ENCODE measurements around the gene RNF224.
A peak's percentile ranks its signal among the peaks of the same experiment; 100 is the strongest.

The RNF224 gene

DNA sequence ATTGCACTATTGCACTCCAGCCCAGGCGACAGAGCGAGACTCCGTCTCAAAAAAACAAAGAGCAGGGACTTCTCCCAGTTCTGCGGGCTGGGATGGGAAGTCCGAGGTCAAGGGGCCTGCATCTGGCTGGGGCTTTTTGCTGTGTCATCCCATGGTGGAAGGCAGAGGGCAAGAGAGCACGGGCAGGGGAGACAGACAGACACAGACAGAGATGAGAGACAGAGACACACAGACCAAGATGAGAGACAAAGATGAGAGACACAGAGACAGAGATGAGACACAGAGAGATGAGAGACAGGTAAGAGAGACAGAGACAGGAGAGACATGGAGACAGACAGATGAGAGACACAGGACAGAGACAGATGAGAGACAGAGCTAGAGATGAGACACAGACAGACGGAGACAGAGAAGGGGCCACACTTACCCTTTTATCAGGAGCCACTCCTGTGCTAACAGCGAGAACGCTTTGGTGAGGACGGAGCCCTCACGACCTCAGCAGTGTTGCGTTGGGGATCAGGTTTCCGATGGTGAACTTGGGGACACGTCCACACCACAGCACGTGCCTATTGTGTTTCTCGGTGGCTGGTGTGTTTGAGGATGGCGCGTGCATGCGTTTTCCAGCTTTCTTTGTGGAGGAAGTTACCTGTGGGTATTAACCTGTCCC lies 41.4 kb downstream of the RNF224 start:
- Histone ChIP-seq H3K27me3 (ENCODE audit: control insufficient read depth, insufficient read depth, low read length) (no peaks in the 10 kb centered on the region), H3K4me3 (ENCODE audit: low read length) (no peak overlapping the region), H3K36me3 (ENCODE audit: insufficient read depth, low read length) (peaks cover 68% of the 10 kb centered on the region), H3K9ac (ENCODE audit: low read depth, low read length) (no peak overlapping the region), H3K9me3 (replicated peaks; ENCODE audit: low read length) (no peaks in the 10 kb centered on the region), H3K4me1 (ENCODE audit: control insufficient read depth, insufficient read depth, low read length) (peaks cover 3% of the 10 kb centered on the region), H3K4me2 (ENCODE audit: low read length) (no peak overlapping the region)

DNA sequence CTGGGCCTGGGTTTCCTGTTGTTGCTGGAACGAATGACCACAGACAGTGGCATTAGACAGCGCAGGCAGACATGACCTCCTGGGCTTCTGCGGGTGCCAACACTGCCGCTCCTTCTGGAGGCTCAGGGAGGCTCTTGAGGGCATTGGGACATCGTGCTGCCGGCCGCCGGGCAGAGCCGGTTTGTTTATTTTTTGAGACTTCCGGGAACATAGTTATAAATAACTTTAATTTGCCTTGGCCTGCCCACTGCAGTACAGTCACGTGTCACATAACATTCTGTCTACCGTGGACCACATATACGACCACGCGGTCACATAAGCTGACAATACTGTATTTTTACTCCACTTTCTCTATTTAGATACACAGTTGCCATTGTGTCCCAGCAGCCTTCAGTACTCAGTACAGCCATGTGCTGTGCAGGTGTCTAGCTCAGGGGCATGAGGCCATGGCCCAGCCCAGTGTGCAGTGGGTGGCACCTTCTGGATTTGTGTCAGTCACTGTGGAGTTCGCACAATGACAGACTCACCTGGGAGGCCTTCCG lies 42.0 kb downstream of the RNF224 start:
- Histone ChIP-seq H3K9ac (ENCODE audit: low read depth, low read length) (no peak overlapping the region), H3K9me3 (replicated peaks; ENCODE audit: low read length) (no peaks in the 10 kb centered on the region), H3K4me3 (ENCODE audit: low read length) (no peak overlapping the region), H3K4me1 (ENCODE audit: control insufficient read depth, insufficient read depth, low read length) (peaks cover 3% of the 10 kb centered on the region), H3K27me3 (ENCODE audit: control insufficient read depth, insufficient read depth, low read length) (no peaks in the 10 kb centered on the region), H3K4me2 (ENCODE audit: low read length) (no peak overlapping the region), H3K36me3 (ENCODE audit: insufficient read depth, low read length) (peaks cover 62% of the 10 kb centered on the region)

DNA sequence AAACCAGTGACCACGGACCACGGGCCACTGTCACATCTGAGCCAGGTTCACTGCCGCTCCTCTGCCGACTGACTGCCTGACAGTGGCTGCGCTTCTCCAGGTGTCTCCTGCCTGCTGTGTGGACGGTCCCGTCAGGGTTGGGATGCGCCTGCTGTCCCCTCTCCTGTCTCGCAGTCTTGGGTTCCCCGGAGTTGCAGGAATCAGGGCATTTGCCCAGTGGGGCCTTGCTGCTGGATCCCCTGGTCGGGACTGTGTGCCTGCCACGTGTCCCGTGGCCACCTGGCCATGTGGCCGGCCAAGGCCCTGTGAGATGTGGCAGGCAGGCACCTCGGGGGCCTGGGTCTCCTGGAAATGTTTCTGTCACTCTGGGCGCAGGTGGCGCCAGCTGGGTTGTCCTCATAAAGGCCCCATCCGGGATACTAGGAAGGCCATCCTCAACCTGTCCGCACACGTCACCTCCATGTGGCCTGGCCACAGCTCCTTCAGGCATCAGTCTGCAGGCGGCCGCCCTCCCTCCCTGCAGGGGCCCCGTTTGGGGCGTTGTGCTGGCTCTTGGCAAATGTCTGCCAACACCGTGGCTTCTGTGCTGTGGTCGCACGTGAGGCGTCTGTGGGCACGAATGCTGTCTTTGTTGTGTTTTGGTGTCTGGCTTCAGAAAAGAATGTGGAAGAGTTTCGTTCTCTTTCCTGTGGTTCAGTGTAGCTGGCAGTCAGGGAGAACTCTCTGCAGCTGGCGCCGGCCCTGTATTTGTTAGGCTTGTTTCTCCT lies 43.8 kb downstream of the RNF224 start:
- Histone ChIP-seq H3K4me1 (ENCODE audit: control insufficient read depth, insufficient read depth, low read length) (peaks cover 9% of the 10 kb centered on the region), H3K36me3 (ENCODE audit: insufficient read depth, low read length) (peaks cover 50% of the 10 kb centered on the region), H3K4me2 (ENCODE audit: low read length) (no peak overlapping the region), H3K27me3 (ENCODE audit: control insufficient read depth, insufficient read depth, low read length) (no peaks in the 10 kb centered on the region), H3K9me3 (replicated peaks; ENCODE audit: low read length) (no peaks in the 10 kb centered on the region), H3K9ac (ENCODE audit: low read depth, low read length) (no peak overlapping the region), H3K4me3 (ENCODE audit: low read length) (no peak overlapping the region)

DNA sequence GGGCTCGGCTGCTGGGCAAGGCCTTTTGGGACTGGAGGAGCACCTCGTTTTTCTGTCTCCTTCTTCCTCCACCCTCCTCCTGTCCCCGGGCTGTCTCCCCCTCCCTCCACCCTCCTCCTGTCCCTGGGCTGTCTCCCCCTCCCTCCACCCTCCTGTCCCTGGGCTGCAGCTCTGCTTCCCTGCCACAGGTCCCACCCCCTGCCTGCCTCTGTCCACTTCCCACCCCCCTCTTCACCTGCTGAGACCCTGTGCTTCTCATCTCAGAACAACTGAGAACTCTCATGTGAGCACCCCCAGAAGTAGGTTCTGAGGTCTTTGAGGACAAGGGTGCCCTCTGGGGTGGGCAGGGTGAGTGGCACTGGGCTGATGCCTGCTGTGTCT lies 44.4 kb downstream of the RNF224 start:
- no peak overlapping the region for H3K4me2 ChIP-seq (ENCODE audit: low read length)
- H3K36me3 ChIP-seq (ENCODE audit: insufficient read depth, low read length), result peaks cover 46% of the 10 kb centered on the region
- no peak overlapping the region for H3K4me3 ChIP-seq (ENCODE audit: low read length)
- no peaks in the 10 kb centered on the region for H3K9me3 ChIP-seq (replicated peaks; ENCODE audit: low read length)
- H3K4me1 ChIP-seq (ENCODE audit: control insufficient read depth, insufficient read depth, low read length), result peaks cover 14% of the 10 kb centered on the region
- no peaks in the 10 kb centered on the region for H3K27me3 ChIP-seq (ENCODE audit: control insufficient read depth, insufficient read depth, low read length)
- no peak overlapping the region for H3K9ac ChIP-seq (ENCODE audit: low read depth, low read length)

DNA sequence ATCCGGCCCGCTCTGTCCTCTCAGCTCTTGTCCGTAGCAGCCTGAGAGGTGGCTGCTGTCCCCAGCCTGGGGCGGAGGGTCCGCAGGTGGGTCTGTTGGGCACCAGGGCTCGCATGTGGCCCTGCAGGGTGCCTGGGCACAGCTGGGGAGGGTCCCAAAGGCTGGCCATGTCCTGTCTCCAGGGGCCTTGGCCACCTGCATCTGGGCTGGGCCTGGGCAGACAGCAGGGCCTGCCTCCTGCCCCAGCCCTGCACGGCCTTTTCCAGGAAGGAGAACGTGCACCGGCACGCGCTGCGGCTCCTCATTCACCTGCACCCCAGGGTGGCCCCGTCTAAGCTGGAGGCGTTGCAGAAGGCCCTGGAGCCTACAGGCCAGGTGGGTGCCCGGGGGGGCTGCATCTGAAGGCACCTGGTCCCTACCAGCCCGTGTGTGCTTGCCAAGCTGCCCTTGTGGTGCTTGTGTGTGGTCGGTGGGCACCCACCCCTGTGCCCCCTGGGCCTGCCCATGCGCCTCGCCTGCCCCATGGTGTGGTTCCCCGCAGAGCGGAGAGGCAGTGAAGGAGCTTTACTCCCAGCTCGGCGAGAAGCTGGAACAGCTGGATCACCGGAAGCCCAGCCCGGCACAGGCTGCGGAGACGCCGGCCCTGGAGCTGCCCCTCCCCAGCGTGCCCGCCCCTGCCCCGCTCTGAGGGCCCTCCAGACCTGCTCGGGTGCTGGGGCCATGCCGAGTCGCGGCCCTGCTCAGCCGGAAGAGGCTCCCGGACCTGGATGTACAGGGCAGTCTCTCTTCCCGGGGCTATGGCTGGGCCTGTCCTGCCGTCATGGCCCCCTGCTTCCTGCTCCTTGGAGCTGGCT lies 45.2 kb downstream of the RNF224 start:
- Histone ChIP-seq H3K27me3 (ENCODE audit: control insufficient read depth, insufficient read depth, low read length) (no peaks in the 10 kb centered on the region), H3K36me3 (ENCODE audit: insufficient read depth, low read length) (peaks cover 42% of the 10 kb centered on the region), H3K4me3 (ENCODE audit: low read length) (no peak overlapping the region), H3K4me2 (ENCODE audit: low read length) (no peak overlapping the region), H3K9me3 (replicated peaks; ENCODE audit: low read length) (no peaks in the 10 kb centered on the region), H3K4me1 (ENCODE audit: control insufficient read depth, insufficient read depth, low read length) (peaks cover 22% of the 10 kb centered on the region), H3K9ac (ENCODE audit: low read depth, low read length) (no peak overlapping the region)

DNA sequence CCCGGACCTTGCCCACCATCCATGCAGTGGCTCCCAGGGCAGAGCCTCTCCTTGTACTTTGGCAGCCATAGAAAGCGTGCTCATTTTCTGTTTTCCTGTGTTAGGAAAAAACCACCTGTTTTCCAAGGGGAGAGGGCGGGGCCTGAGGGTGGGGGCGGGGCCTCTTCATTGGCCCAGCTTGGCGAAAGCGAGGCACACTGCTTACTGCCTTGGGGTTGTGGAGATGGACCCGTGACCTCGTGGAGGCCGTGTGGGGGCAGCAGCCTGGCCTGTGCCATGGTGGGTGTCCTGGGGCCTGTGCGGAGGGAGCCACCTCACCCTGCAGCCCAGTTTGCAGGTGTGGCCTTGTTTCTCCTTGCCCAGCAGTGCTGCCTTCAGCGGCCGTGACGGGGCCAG lies 45.8 kb downstream of the RNF224 start:
- peaks cover 28% of the 10 kb centered on the region for H3K4me1 ChIP-seq (ENCODE audit: control insufficient read depth, insufficient read depth, low read length)
- no peak overlapping the region for H3K4me2 ChIP-seq (ENCODE audit: low read length)
- no peaks in the 10 kb centered on the region for H3K27me3 ChIP-seq (ENCODE audit: control insufficient read depth, insufficient read depth, low read length)
- no peak overlapping the region for H3K9ac ChIP-seq (ENCODE audit: low read depth, low read length)
- no peaks in the 10 kb centered on the region for H3K9me3 ChIP-seq (replicated peaks; ENCODE audit: low read length)
- H3K4me3 ChIP-seq (ENCODE audit: low read length), result no peak overlapping the region
- peaks cover 36% of the 10 kb centered on the region for H3K36me3 ChIP-seq (ENCODE audit: insufficient read depth, low read length)

DNA sequence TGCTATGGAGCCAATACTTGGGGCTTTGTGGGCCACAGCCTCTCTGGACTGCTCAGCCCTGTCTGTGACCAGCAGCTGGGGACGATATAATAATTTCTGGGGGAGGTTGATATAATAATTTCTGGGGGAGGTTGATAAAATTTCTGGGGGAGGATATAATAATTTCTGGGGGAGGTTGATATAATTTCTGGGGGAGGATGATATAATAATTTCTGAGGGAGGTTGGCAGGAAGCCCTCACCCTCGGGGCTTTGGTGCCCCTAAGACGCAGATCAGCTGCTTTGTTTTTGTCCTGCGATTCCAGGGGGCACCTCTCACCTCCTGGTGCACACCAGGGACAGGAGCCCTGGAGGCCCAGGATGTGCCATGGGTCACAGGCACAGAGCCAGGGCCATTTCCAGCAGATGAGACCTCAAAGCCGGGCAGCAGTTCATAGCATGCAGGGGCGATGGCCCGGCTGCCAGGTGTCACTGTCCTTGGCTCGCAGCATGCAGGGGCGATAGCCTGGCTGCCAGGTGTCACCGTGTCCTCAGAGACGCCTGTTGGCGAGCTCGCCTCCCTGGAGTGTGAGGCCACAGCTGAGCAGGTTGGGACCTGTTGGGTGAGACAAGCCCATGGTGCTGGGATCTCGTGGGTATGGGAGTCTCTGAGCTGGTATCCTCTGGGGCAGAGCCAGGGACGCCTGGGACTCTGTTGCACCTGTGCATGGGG lies 46.5 kb downstream of the RNF224 start:
- H3K9me3 ChIP-seq (replicated peaks; ENCODE audit: low read length), result no peaks in the 10 kb centered on the region
- H3K9ac ChIP-seq (ENCODE audit: low read depth, low read length), result no peak overlapping the region
- H3K4me1 ChIP-seq (ENCODE audit: control insufficient read depth, insufficient read depth, low read length), result peaks cover 28% of the 10 kb centered on the region
- peaks cover 32% of the 10 kb centered on the region for H3K36me3 ChIP-seq (ENCODE audit: insufficient read depth, low read length)
- H3K4me2 ChIP-seq (ENCODE audit: low read length), result no peak overlapping the region
- no peak overlapping the region for H3K4me3 ChIP-seq (ENCODE audit: low read length)
- H3K27me3 ChIP-seq (ENCODE audit: control insufficient read depth, insufficient read depth, low read length), result no peaks in the 10 kb centered on the region

DNA sequence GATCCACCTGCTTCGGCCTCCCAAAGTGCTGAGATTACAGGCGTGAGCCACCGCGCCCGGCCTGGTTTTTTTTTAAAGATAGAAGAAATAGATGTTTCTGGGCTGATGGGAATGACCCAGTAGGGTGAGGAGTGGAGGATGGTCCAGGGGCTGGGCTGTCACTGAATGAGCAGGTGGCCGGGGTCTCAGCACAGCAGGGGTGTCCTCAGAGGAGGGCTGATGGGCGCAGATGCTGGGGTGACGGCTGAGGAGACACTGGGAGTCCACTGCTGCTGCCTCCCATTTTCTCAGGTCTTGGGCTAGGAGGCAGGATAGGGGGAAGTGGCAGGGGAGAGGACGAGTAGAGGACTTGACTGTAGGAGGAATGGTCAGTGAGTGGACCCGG lies 47.9 kb downstream of the RNF224 start:
- H3K36me3 ChIP-seq (ENCODE audit: insufficient read depth, low read length), result peaks cover 34% of the 10 kb centered on the region
- peaks cover 33% of the 10 kb centered on the region for H3K4me1 ChIP-seq (ENCODE audit: control insufficient read depth, insufficient read depth, low read length)
- H3K9ac ChIP-seq (ENCODE audit: low read depth, low read length), result no peak overlapping the region
- no peaks in the 10 kb centered on the region for H3K27me3 ChIP-seq (ENCODE audit: control insufficient read depth, insufficient read depth, low read length)
- no peak overlapping the region for H3K4me3 ChIP-seq (ENCODE audit: low read length)
- no peaks in the 10 kb centered on the region for H3K9me3 ChIP-seq (replicated peaks; ENCODE audit: low read length)
- H3K4me2 ChIP-seq (ENCODE audit: low read length), result no peak overlapping the region

DNA sequence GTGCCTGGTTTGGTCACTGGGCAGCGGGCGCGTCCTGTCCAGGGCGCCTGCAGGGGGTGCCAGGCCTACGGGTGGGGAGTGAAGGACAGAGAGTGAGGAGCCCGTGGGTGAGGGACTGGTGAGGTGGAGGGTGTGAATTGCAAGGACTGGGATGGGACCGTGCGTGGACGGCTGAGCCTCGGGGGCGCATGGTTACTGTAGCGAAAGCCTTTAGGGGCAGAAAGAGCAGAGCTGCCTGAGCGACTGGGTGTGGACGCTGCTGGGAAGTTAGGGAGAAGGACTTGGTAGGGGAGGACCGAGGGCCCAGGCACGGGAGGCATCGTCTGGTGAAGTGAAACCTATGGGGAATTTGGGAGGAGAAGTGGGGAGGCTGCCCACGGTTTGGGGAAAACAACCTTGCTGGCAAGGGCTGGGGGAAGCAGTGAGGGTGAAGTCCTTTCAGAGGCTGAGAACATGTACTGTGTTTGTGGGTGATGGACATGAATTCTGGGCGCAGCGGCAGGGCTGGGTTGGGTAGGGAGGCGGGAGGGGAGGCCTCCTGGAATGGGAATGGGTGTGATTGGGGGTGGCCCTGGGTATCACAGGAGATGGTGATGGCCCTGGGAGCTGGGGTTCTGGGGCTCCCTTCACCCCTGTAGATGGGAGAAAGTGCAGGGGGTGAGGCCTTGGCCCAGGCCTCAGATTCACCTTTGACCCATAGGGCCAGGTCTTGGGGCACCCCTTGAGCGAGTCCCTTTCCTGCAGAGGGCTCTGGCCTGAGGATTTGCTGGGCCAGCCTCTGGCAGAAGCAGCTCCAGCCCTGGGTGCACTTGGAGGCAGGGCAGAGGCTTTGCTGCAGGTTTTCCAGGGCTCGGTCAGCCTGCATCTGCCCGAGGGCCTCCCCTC lies 48.5 kb downstream of the RNF224 start:
- peaks cover 36% of the 10 kb centered on the region for H3K36me3 ChIP-seq (ENCODE audit: insufficient read depth, low read length)
- H3K4me3 ChIP-seq (ENCODE audit: low read length), result no peak overlapping the region
- no peak overlapping the region for H3K4me2 ChIP-seq (ENCODE audit: low read length)
- peaks cover 39% of the 10 kb centered on the region for H3K4me1 ChIP-seq (ENCODE audit: control insufficient read depth, insufficient read depth, low read length)
- H3K27me3 ChIP-seq (ENCODE audit: control insufficient read depth, insufficient read depth, low read length), result no peaks in the 10 kb centered on the region
- H3K9ac ChIP-seq (ENCODE audit: low read depth, low read length), result no peak overlapping the region
- no peaks in the 10 kb centered on the region for H3K9me3 ChIP-seq (replicated peaks; ENCODE audit: low read length)

DNA sequence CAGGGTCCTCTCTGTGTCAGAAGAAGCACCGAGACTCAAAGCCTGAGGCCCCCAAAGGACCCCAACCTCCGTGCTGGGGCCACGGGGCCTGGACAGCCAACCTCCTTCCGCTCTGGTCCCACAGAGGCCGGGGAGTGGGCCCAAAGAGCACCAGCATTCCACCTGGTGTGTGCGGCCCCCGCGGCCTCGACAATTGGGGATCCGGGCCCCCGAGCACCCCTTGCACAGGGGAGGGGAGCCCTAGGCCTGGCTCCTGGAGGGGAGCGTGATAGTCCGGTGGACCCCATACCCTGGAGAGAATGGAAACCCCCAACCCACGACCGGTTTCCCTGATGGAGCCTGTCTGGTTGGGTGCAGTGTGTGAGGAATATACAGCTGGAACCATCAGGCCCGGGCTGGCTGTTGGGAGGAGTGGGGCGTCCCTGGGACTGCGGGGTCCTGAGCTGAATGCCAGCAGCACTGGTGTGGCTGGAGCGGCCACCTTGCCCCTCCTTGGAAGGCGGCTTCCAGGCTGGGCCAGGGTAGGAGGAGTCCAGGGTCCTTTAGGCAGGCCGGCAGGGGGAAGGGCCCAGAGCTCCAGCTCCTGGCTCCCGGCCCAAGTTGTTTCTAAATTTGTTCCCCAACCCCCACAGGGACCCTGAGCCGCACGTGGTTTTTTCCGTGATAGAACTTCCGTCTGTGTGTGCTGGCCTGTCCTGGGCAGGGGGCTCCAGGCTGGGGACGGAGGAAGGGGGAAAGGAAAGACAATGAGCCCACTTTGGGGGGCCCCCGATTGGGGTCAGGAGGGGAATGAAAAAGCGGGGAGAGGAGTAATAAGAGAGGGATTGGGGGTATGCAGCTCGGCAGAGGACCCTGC lies 49.4 kb downstream of the RNF224 start:
- Histone ChIP-seq H3K9me3 (replicated peaks; ENCODE audit: low read length) (no peaks in the 10 kb centered on the region), H3K36me3 (ENCODE audit: insufficient read depth, low read length) (peaks cover 29% of the 10 kb centered on the region), H3K9ac (ENCODE audit: low read depth, low read length) (peak overlapping the region; percentile 83), H3K4me1 (ENCODE audit: control insufficient read depth, insufficient read depth, low read length) (peaks cover 48% of the 10 kb centered on the region), H3K4me2 (ENCODE audit: low read length) (peak overlapping the region; percentile 94), H3K4me3 (ENCODE audit: low read length) (peak overlapping the region; percentile 87), H3K27me3 (ENCODE audit: control insufficient read depth, insufficient read depth, low read length) (no peaks in the 10 kb centered on the region)

Data from skeletal muscle satellite cell (primary cell).